ENCODE results near the gene LEPROT. TPM values are rescaled to one million over a fixed set of nuclear protein-coding genes. Genes with fewer than 3 reads are reported as not detected.
"Not testable (repeated sequence)": the region's sequence is repeated elsewhere in the genome, so short reads cannot be mapped to it uniquely, and the experiment has no call there.

LEPROT gene
- total and polyA plus RNA-seq, 2 donors from 2014 or later: 67.6 to 160 TPM

- DNase-seq (no peak), FAIRE-seq (no peak)
- H3K9ac ChIP-seq (ENCODE audit: low read length in 3 of 3): no peak overlapping the region
- TF ChIP-seq CTCF (IDR thresholded peaks at IDR 0.05; ENCODE audit: borderline replicate concordance, extremely low read depth, insufficient read depth): no peak
- H3K27ac ChIP-seq (ENCODE audit: low read depth in 2 of 2, low read length in 2 of 2): no peak overlapping the region
- intact Hi-C loops (cut with DNase I): no loop called here
- no peaks in the 10 kb centered on the region for H3K27me3 ChIP-seq (ENCODE audit: control insufficient read depth, insufficient read depth, low read length)
- peaks cover 0 to 2% (median 0%) of the 10 kb centered on the region in 3 donors for H3K4me1 ChIP-seq (ENCODE audit: control insufficient read depth in 2 of 3, insufficient read depth in 2 of 3, low read depth in 1 of 3, low read length in 3 of 3)
- no peaks in the 10 kb centered on the region for H3K36me3 ChIP-seq (ENCODE audit: control insufficient read depth in 2 of 3, insufficient read depth in 3 of 3, low read length in 3 of 3)
- no peak overlapping the region for H3K4me3 ChIP-seq (ENCODE audit: low read length in 3 of 3)
- no peaks in the 10 kb centered on the region for H3K9me3 ChIP-seq (ENCODE audit: control insufficient read depth in 2 of 3, insufficient read depth in 1 of 3, low read length in 3 of 3)
Observed at GRCh38 chr1:65445837-65446236, 25.4 kb downstream of the LEPROT start.

- TF ChIP-seq CTCF (IDR thresholded peaks at IDR 0.05; ENCODE audit: borderline replicate concordance, extremely low read depth, insufficient read depth): no peak
- Histone ChIP-seq H3K27ac (ENCODE audit: low read depth in 2 of 2, low read length in 2 of 2) (no peak overlapping the region), H3K27me3 (ENCODE audit: control insufficient read depth, insufficient read depth, low read length) (no peaks in the 10 kb centered on the region), H3K9ac (ENCODE audit: low read length in 3 of 3) (no peak overlapping the region), H3K4me1 (ENCODE audit: control insufficient read depth in 2 of 3, insufficient read depth in 2 of 3, low read depth in 1 of 3, low read length in 3 of 3) (no peaks in the 10 kb centered on the region), H3K4me3 (ENCODE audit: low read length in 3 of 3) (no peak overlapping the region), H3K9me3 (ENCODE audit: control insufficient read depth in 2 of 3, insufficient read depth in 1 of 3, low read length in 3 of 3) (no peaks in the 10 kb centered on the region), H3K36me3 (ENCODE audit: control insufficient read depth in 2 of 3, insufficient read depth in 3 of 3, low read length in 3 of 3) (no peaks in the 10 kb centered on the region)
- intact Hi-C loops (cut with DNase I): no loop called here
- DNase-seq: no peak
- FAIRE-seq: peak; percentile 21
Observed at GRCh38 chr1:65449214-65449823, 28.9 kb downstream of the LEPROT start.

DNA sequence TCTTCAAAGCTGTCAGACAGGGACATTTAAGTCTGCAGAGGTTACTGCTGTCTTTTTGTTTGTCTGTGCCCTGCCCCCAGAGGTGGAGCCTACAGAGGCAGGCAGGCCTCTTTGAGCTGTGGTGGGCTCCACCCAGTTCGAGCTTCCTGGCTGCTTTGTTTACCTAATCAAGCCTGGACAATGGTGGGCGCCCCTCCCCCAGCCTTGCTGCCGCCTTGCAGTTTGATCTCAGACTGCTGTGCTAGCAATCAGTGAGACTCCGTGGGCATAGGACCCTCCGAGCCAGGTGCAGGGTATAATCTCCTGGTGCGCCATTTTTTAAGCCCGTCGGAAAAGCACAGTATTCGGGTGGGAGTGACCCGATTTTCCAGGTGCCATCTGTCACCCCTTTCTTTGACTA lies 35.2 kb downstream of the LEPROT start:
- intact Hi-C loops (cut with DNase I); H3K36me3 ChIP-seq (ENCODE audit: control insufficient read depth in 2 of 3, insufficient read depth in 3 of 3, low read length in 3 of 3); H3K9me3 ChIP-seq (ENCODE audit: control insufficient read depth in 2 of 3, insufficient read depth in 1 of 3, low read length in 3 of 3); H3K4me1 ChIP-seq (ENCODE audit: control insufficient read depth in 2 of 3, insufficient read depth in 2 of 3, low read depth in 1 of 3, low read length in 3 of 3); FAIRE-seq; H3K9ac ChIP-seq (ENCODE audit: low read length in 3 of 3); DNase-seq; H3K27ac ChIP-seq (ENCODE audit: low read depth in 2 of 2, low read length in 2 of 2); H3K27me3 ChIP-seq (ENCODE audit: control insufficient read depth, insufficient read depth, low read length); H3K4me3 ChIP-seq (ENCODE audit: low read length in 3 of 3): not testable (repeated sequence)

- DNase-seq (no peak), FAIRE-seq (no peak)
- Histone ChIP-seq H3K9ac (ENCODE audit: low read length in 3 of 3) (no peak overlapping the region), H3K36me3 (ENCODE audit: control insufficient read depth in 2 of 3, insufficient read depth in 3 of 3, low read length in 3 of 3) (no peaks in the 10 kb centered on the region), H3K9me3 (ENCODE audit: control insufficient read depth in 2 of 3, insufficient read depth in 1 of 3, low read length in 3 of 3) (no peaks in the 10 kb centered on the region), H3K27me3 (ENCODE audit: control insufficient read depth, insufficient read depth, low read length) (no peaks in the 10 kb centered on the region), H3K27ac (ENCODE audit: low read depth in 2 of 2, low read length in 2 of 2) (no peak overlapping the region), H3K4me1 (ENCODE audit: control insufficient read depth in 2 of 3, insufficient read depth in 2 of 3, low read depth in 1 of 3, low read length in 3 of 3) (no peaks in the 10 kb centered on the region), H3K4me3 (ENCODE audit: low read length in 3 of 3) (no peak overlapping the region)
- intact Hi-C loops (cut with DNase I): no loop called here
- no peak for TF ChIP-seq CTCF (IDR thresholded peaks at IDR 0.05; ENCODE audit: borderline replicate concordance, extremely low read depth, insufficient read depth)
Observed at GRCh38 chr1:65456481-65456880, 36.0 kb downstream of the LEPROT start.

All from kidney (tissue), 14 donors.